Astrocyte of the cerebellum (primary cell): ENCODE measurements around the gene MYL4.

Source experiments
- DNase-seq: peaks from one replicate; pipeline ENCODE4 v3.0.0-alpha.2; 2011; ENCODE audit warnings: low read depth
- H3K4me3 ChIP-seq: 2 replicates; pipeline ENCODE4 v1.5.1; 2011; ENCODE audit warnings: mild to moderate bottlenecking, low read depth, low read length, moderate library complexity
- CTCF ChIP-seq: IDR thresholded peaks from 2 replicates; pipeline ENCODE4 v1.5.1; 2012; ENCODE audit warnings: low read length, low read depth, moderate library complexity, mild to moderate bottlenecking; ENCODE audit errors: missing control alignments
- in situ Hi-C: cut with HindIII; loops from 2 replicates; pipeline ENCODE4 v1.10.0; 2017; ENCODE audit warnings: low sequenced_read_pairs

Gene MYL4

DNA sequence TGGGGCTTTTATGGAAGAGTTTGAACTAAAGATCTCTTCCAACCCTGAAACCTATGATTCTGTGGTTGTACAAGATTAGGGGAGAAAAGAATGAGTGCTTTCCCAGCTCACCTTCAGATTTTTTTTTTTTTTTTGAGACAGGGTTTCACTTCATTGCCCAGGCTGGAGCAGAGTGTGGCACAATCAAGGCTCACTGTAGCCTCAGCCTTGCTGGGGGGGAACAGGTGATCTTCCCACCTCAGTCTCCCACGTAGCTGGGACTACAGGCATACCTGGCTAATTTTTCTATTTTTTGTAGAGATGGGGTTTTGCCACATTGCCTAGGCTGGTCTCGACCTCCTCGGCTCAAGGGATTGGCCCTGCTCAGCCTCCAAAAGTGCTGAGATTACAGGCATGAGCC, 22.7 kb downstream of the MYL4 start:
- in situ Hi-C loops = no loop called here
- H3K4me3 ChIP-seq = no peak overlapping the region
- DNase-seq = no peak
- TF ChIP-seq CTCF = no peak

- in situ Hi-C loops = no loop called here
- no peak for DNase-seq
- TF ChIP-seq CTCF = no peak
- no peak overlapping the region for H3K4me3 ChIP-seq
These were observed 23.3 kb downstream of the MYL4 start for GRCh38 chr17:47232465-47232864.

GRCh38 chr17:47235506-47235905, 26.4 kb downstream of the MYL4 start:
- TF ChIP-seq CTCF = no peak
- no peak overlapping the region for H3K4me3 ChIP-seq
- DNase-seq = no peak
- in situ Hi-C loops = no loop called here

DNA sequence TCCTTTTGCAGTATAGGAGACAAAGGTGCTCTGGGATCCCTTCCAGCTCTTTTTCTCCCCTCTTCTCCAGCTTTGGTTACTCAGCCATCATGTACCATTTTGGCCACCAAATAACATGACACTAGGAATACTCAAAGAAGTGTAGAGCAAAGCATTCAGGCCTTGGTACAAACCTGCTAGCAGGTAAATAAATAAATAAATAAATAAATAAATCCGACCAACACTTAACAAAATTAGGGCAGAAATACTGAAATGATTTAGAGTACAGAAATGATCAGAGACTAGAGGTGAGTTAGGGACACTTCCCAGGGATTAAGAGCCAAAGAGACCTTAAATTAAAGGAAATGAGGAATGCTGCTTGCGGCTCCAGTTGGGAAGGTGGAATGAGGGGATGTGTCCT, 26.8 kb downstream of the MYL4 start:
- H3K4me3 ChIP-seq = no peak overlapping the region
- no peak for DNase-seq
- TF ChIP-seq CTCF = no peak
- in situ Hi-C loops = no loop called here

GRCh38 chr17:47237841-47238240, 28.7 kb downstream of the MYL4 start:
- DNase-seq = no peak
- no peak overlapping the region for H3K4me3 ChIP-seq
- no peak for TF ChIP-seq CTCF
- in situ Hi-C loops = no loop called here

DNA sequence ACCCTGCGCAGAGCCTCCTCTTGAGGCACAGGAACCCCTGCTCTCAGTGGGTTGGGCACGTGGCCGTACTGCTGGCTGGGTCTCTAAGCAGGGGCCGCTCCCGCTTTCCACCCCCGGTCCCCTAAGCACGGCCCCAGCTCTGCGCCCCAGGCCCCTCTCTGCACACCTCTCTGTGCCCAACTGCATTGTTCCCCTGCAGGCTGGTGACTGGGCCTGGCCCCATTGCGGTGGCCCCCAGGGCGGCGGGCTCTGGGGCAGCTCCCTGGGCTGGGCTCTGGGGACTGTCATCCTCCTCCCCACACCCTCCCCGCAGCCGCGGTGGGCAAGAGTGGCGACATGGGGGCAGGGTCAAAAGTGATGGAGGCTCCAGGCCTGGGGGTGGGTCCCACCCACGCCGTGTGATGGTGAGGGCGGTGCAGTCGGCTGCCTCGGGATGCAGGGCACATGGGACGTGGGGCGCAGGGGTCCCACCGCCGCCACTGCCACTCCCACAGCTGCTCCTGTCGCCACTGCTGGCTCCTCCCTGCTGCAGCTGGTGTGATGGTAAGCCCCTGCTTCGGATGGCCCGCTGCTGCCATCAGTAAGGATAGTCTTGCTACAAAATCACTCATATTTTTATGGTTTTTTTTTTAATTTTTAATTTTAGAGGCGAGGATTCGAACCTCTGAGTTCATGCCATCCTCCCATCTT, 29.3 kb downstream of the MYL4 start:
- no peak for DNase-seq
- H3K4me3 ChIP-seq = no peak overlapping the region
- in situ Hi-C loops = no loop called here
- TF ChIP-seq CTCF = no peak
